Islet of Langerhans (tissue), 1 donor: ENCODE data around the gene DZIP1L.

Experiments
- FAIRE-seq: peaks from one replicate; lab custom pipeline; 2011; peaks lifted over from hg19 to GRCh38; lab: Jason Lieb, UNC

DZIP1L gene

GRCh38 chr3:138068579-138069174, 46.7 kb downstream of the DZIP1L start:
- no peak for FAIRE-seq

GRCh38 chr3:138068046-138068445, 47.4 kb downstream of the DZIP1L start:
- no peak for FAIRE-seq

- FAIRE-seq: no peak
Observed at GRCh38 chr3:138066972-138067371, 48.4 kb downstream of the DZIP1L start.

- FAIRE-seq: no peak
Observed at GRCh38 chr3:138066383-138066782, 49.0 kb downstream of the DZIP1L start.

GRCh38 chr3:138065949-138066348, 49.5 kb downstream of the DZIP1L start:
- FAIRE-seq: no peak

- no peak for FAIRE-seq
Observed at GRCh38 chr3:138063416-138063815, 52.0 kb downstream of the DZIP1L start.

- no peak for FAIRE-seq
Observed at GRCh38 chr3:138062626-138063025, 52.8 kb downstream of the DZIP1L start.

- FAIRE-seq: no peak
Observed at GRCh38 chr3:138062037-138062436, 53.4 kb downstream of the DZIP1L start.

GRCh38 chr3:138060792-138061191, 54.6 kb downstream of the DZIP1L start:
- FAIRE-seq: no peak

- FAIRE-seq: no peak
Observed at GRCh38 chr3:138059261-138059660, 56.1 kb downstream of the DZIP1L start.

- FAIRE-seq: no peak
Observed at GRCh38 chr3:138057384-138057783, 58.0 kb downstream of the DZIP1L start.

- no peak for FAIRE-seq
Observed at GRCh38 chr3:138054057-138054456, 61.4 kb downstream of the DZIP1L start.

GRCh38 chr3:138051947-138052802, 63.2 kb downstream of the DZIP1L start:
- FAIRE-seq: no peak

GRCh38 chr3:138049157-138049919, 66.1 kb downstream of the DZIP1L start:
- no peak for FAIRE-seq

GRCh38 chr3:138047596-138048158, 67.7 kb downstream of the DZIP1L start:
- no peak for FAIRE-seq

GRCh38 chr3:138046955-138047354, 68.5 kb downstream of the DZIP1L start:
- FAIRE-seq: no peak

- no peak for FAIRE-seq
Observed at GRCh38 chr3:138046085-138046484, 69.3 kb downstream of the DZIP1L start.

GRCh38 chr3:138043266-138044029, 72.0 kb downstream of the DZIP1L start:
- no peak for FAIRE-seq

GRCh38 chr3:138042043-138042442, 73.4 kb downstream of the DZIP1L start:
- no peak for FAIRE-seq

- FAIRE-seq: no peak
Observed at GRCh38 chr3:138038725-138039462, 76.5 kb downstream of the DZIP1L start.

GRCh38 chr3:138036572-138036971, 78.8 kb downstream of the DZIP1L start:
- peak; percentile 92 for FAIRE-seq
